COLO668 (cell line): ENCODE results near the gene PDE9A.

Experiments
- DNase-seq: peaks from one replicate; lab custom pipeline; 2025; ENCODE audit not compliant: unreplicated experiment; lab: John Stamatoyannopoulos, UW

The PDE9A gene

DNA sequence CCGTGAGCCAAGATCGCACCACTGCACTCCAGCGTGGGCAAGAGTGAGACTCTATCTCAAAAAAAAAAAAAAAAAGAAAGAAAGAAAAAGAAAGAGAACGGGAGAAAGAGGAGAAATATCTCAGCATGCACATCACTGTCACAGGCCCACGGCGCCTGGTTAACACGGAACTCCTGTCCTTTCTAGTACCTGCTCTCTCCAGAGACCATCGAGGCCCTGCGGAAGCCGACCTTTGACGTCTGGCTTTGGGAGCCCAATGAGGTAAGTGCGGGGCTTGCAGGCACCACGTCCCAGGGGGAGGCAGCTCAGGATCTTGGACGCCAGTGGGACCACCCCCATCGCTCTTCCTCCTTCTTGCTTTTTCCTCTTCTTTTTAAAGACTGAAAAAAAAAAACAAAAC, 100.4 kb downstream of the PDE9A start:
- no peak for DNase-seq

- no peak for DNase-seq
Measured at GRCh38 chr21:42754270-42754933, 101.0 kb downstream of the PDE9A start.

- no peak for DNase-seq
Measured at GRCh38 chr21:42755031-42755665, 101.7 kb downstream of the PDE9A start.

DNA sequence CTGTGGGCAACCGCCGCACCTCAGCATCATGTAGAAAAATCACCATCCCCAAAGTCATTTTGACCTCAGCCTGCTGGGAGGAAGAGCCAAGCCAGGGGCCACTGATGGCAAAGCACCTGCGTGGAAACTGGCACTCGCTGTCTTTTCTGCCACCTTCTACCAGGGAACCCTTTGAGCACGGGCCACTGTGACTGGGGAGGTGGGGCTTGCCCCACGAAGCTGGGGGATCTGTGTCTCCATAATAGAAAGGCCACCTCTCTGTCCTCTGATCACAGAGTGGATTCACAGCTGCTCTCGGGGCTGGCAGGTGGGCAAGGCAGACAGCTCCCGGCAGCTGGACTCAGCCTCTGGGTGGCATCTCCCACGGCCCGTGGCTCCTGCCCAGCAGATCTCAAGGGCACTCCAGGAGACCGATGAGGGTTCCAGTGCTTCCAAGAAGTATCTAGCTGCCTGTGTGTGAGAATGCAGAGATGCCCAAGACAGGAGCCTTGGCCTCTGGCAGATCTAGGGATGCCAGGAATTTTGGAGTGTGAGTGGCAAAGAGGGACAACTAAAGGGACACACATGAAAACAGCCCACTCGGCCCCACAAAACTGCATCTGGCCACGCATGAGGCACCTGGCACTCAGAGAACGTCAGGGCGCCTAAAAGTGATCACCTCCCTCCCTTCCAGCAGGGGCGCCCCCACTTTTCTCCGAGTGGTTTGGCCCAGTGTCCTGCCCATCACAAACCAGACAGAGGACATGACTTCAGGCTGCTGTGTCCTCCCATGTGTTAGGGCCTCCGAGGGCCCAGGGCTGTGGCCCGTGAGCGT, 102.6 kb downstream of the PDE9A start:
- DNase-seq, result no peak

- no peak for DNase-seq
Measured at GRCh38 chr21:42756580-42757250, 103.3 kb downstream of the PDE9A start.

GRCh38 chr21:42757422-42757821, 104.0 kb downstream of the PDE9A start:
- no peak for DNase-seq

GRCh38 chr21:42757826-42758655, 104.6 kb downstream of the PDE9A start:
- DNase-seq, result no peak

DNA sequence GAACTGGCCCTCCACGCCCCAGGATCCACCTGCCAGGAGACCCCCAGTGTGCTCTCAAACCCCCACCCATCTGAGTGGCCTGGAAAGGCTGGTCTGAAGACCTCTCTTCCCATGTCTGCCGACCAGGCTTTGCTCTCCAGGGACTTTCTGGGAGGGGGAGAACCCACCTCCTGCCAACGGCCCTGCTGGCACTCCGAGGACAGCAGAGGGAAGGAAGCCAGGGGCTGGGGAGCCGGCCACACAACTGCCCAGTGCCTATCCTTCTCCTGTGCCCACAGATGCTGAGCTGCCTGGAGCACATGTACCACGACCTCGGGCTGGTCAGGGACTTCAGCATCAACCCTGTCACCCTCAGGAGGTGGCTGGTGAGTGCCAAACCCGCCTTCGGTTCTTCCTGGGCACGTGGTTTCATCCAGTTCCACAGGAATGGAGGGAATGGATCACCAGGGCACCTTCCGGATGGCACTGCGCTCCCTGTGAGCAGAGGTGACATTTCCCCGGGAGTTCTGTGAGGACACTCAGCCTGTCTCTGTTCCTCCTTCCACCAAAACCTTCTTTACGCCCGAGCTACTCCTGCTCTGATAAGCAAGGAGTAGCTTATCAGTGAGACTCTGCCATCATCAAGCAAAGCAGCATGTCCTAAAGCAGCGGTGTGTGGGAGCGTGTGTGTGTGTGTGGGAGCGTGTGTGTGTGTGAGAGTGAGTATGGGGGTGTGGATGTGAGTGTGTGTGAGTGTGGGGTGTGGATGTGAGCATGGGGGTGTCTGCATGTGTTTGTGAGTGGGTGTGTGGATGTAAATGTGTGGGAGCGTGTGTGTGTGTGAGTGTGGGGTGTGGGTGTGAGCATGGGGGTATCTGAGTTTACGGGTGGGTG, 105.5 kb downstream of the PDE9A start:
- no peak for DNase-seq

DNA sequence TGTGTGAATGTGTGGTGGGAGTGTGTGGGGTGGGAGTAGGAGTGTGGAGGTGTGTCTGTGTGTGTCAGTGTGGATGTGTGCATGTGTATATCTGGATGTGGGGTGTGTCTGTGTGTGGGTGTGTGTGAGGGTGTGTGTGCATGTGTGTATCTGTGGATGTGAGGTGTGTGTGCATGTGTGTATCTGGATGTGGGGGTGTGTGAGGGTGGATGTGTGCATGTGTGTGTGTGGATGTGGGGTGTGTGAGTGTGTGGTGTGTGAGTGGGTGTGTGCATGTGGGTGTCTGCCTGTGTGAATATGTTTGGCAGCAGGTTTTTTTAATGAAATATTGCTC, 106.1 kb downstream of the PDE9A start:
- DNase-seq, result no peak

- no peak for DNase-seq
Measured at GRCh38 chr21:42760361-42760950, 107.0 kb downstream of the PDE9A start.

DNA sequence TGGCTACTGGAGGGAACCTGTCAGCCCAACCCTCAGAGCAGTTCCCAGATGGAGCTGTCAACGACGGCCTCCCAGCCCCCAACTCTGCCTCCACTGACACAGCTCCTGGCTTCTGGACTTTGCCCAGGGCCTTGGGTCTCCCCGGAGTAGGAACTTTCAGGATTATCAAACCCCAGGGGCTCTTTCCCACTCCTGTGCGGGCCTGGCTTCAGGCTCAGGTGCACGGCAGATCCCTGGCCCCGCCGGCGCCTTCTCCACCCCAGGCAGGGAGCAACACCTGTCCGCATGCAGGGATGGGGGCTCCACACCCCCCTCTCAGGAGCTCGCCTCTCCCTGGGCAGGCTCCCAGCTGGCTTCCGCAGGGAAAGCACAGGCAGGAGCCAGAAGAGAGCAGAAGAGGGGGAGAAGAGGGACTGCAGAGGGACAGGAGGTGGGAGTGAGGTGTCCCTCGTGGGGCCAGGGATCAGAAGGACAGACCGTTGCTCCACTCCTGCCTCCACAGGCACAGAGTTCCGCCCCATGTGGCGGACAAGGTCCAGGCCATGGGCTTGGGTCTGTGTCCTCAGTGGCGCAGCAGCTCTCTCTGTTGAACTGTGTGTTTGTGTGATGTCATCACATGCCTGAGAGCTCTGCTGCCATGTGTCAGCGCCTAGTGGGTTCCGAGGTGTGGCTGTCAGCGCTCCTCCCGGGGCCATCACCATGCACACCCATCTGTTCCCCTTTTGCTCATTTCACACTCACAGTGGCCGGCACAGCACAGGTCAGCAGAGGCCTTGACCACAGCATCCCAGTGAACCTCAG, 107.7 kb downstream of the PDE9A start:
- DNase-seq, result peak; percentile 46

GRCh38 chr21:42761776-42762335, 108.4 kb downstream of the PDE9A start:
- no peak for DNase-seq

DNA sequence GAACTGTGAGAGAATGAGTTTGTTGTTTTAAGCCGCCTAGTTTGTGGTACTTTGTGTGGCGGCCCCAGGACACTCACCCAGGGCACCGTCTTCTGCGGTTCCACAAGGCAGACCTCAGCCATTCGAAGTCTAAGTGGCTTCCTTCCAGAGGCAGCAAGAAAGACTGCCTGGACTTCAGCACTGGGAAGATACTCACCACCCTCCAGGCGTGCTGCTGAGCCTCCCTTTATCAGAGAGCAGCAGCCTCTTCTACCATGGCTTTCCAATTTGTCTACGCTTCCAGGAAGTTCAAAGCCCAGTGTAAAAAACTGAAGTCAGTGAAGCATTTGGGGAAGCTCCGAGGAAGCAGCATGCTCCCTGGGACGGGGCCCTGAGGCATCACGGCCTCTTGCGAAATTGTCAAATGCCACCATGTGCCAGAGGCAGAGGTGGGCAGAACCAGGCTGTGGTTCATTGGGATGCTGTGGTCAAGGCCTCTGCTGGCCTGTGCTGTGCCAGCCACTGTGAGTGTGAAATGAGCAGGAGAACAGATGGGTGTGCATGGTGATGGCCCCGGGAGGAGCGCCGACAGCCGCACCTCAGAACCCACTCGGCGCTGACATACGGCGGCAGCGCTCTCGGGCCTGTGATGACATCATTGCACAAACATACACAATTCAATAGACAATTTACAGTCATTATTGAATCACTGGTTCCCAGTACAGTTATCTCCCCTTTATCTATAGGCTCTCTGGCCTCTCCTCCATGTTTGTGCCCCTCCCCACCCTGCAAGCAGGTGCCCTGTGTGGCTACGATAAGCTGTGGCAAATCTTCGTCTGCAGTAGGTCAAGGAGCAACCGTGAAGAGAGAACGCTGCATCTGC, 110.4 kb downstream of the PDE9A start:
- DNase-seq, result peak; percentile 36

GRCh38 chr21:42764443-42764760, 111.0 kb downstream of the PDE9A start:
- DNase-seq, result no peak

DNA sequence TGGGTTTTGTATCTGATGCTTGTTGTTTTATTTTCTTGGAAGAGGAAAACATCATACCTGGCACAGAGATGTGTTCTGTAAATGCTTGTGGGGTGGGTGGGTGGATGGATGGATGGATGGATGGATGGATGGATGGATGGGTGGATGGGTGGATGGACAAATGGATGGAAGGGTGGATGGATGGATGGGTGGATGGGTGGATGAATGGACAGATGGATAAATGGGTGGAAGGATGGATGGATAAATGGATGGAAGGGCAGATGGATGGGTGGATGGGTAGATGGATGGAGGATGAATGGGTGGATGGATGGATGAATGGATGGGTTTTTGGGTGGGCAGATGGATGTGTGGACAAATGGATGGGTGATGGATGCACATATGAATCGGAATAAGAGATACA, 111.5 kb downstream of the PDE9A start:
- DNase-seq, result no peak

DNA sequence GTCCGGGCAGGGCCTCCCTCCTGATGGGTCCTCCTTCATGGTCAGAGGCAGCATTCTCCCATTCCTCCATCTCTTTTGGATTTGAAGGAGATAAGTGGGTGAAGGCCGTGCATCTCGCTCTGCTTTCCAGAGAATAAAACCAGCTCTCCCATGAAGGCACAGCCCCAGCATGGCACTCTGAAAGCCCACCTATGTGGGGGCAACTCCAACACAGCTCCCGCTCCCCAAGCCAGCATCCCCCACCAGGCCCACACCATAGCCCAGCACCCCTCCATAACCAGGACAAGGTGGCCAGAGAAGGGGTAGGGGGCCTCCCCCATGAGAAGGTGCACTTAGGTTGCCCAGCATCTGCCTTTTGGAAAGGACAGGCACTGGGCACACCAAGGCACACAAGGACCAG, 112.2 kb downstream of the PDE9A start:
- DNase-seq, result no peak

- DNase-seq, result no peak
Measured at GRCh38 chr21:42766739-42767560, 113.5 kb downstream of the PDE9A start.
